GM12873 (cell line): ENCODE data around the gene TBC1D12.

Experiments used
- CTCF ChIP-seq: IDR thresholded peaks from 2 replicates; pipeline ENCODE4 v1.5.1; 2012; ENCODE audit warnings: low read depth, mild to moderate bottlenecking, moderate library complexity, low read length, control low read depth; ENCODE audit not compliant: insufficient read depth; ENCODE audit errors: missing control alignments

TBC1D12 gene

DNA sequence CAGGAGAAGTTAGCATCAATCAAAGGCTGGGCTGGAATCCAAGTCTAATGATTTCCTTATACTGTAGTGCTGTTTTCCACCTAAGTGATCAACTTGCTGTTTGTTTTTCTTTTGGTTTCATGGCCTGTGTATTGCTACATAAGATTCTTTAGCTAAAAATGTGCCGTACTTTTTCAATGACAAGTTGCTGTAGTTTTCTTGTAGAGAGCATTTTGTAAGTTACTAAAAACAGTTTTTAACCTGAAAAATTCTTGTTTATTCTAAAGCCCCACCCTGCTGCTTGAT is 144.5 kb downstream of the TBC1D12 start:
- no peak for TF ChIP-seq CTCF

DNA sequence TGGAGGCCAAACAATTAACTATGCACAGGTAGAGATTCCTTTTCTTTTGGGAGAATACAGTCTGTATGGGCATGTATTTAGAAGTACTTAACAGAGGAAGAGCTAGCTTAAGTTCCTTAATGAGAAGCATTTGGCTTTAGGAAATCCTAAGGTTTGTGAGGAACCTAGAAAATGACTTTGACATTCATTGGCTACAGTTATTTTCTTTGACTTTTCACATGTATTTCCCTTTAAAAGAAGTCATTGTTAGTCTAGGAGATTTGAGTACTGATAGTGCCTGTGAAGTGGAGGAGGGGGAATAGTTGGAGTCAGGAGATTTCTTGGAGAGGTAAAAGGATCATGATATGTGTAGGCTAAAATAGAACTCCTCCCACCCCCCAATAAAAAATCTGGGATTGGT is 146.9 kb downstream of the TBC1D12 start:
- TF ChIP-seq CTCF: no peak

- no peak for TF ChIP-seq CTCF
Observed at GRCh38 chr10:94571081-94571480, 168.7 kb downstream of the TBC1D12 start.

DNA sequence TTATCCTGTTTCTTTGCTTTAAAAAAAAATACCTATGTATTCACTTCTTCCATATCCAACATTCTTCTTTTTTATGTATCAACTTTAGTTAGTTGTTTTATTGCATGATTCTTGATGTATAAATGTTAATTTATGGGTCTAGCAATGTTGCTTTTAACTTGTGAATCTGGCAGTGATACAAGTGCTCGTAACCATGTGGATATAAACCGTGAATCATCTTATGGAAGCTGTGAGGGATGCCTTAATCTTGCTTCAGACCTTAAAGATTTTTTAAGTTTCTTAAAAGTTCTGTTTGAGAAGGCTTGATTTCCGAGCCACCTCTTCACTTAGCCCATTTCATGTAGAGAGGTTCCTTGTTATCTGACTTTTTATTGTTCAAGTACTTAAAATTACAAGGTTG is 169.2 kb downstream of the TBC1D12 start:
- no peak for TF ChIP-seq CTCF

GRCh38 chr10:94578790-94579189 is 176.4 kb downstream of the TBC1D12 start:
- no peak for TF ChIP-seq CTCF

- TF ChIP-seq CTCF: no peak
Observed at GRCh38 chr10:94583124-94583523, 180.8 kb downstream of the TBC1D12 start.
